Measurements from ENCODE around the gene NEU4. TPM values are rescaled to one million over a fixed set of nuclear protein-coding genes. Genes with fewer than 3 reads are reported as not detected.
A peak's percentile ranks its signal among the peaks of the same experiment; 100 is the strongest.

Gene NEU4
- total RNA-seq, 1 donor from 2014 or later: 0.88 TPM

DNA sequence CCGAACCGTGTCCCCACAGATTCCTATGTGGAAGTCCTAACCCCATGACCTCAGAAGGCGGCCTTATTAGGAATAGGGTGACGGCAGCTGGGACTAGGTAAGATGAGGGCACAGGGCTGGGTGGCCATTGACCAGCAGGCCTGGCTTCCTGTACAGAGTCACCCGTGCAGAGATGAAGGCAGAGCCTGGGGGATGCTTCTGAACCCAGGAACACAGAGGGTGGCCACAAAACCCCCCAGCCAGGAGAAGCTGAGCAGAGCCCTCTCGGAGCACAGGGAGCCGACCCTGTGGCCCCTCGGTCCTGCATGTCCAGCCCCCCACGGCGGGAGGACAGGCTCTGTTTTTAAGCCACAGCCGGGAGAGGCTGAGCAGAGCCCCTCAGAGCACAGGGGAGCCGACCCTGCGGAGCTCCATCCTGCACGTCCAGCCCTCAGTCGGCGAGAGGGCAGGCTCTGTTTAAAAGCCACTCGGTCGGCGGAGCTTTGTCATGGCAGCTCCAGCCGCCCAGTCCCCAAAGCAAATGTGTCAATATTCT, 47.0 kb downstream of the NEU4 start:
- Mint-ChIP-seq H3K4me3 (ENCODE audit: unreplicated experiment) (no peak overlapping the region), H3K36me3 (ENCODE audit: unreplicated experiment) (no peaks in the 10 kb centered on the region), H3K9me3 (ENCODE audit: unreplicated experiment) (peaks cover 2% of the 10 kb centered on the region), H3K4me1 (ENCODE audit: low read depth, unreplicated experiment) (no peaks in the 10 kb centered on the region), H3K27ac (ENCODE audit: unreplicated experiment) (peak overlapping the region; percentile 48), H3K27me3 (ENCODE audit: unreplicated experiment) (peaks cover 3% of the 10 kb centered on the region)
- TF ChIP-seq, protein P1, sequence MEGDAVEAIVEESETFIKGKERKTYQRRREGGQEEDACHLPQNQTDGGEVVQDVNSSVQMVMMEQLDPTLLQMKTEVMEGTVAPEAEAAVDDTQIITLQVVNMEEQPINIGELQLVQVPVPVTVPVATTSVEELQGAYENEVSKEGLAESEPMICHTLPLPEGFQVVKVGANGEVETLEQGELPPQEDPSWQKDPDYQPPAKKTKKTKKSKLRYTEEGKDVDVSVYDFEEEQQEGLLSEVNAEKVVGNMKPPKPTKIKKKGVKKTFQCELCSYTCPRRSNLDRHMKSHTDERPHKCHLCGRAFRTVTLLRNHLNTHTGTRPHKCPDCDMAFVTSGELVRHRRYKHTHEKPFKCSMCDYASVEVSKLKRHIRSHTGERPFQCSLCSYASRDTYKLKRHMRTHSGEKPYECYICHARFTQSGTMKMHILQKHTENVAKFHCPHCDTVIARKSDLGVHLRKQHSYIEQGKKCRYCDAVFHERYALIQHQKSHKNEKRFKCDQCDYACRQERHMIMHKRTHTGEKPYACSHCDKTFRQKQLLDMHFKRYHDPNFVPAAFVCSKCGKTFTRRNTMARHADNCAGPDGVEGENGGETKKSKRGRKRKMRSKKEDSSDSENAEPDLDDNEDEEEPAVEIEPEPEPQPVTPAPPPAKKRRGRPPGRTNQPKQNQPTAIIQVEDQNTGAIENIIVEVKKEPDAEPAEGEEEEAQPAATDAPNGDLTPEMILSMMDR (IDR thresholded peaks at IDR 0.05; ENCODE audit: partially characterized antibody, unreplicated experiment): no peak
- peak; percentile 20 for DNase-seq

DNA sequence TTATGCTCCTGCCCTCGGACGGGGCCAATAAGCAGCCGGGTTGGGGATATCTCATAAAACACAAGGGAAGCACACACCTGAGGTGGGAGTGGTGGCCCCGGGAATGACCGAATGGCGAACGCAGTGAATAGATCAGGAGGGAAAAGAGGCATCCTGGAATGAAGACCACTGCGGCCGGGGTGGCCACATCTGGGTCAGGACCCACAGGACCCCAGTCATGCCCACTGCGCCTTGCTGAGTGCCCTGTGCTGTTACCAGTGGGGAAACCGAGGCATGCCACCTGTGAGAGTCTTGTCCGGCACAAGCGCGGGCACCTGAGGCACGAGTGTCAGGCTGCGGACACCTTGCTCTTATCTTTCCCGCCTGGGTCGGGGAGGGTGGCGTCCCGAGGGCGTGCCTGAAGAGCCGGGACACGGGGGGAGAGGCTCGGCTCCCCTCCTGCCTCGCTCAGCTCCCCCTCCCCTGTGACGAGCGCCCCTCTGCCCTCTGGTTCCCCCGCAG, 48.1 kb downstream of the NEU4 start:
- Mint-ChIP-seq H3K4me3 (ENCODE audit: unreplicated experiment) (no peak overlapping the region), H3K9me3 (ENCODE audit: unreplicated experiment) (peaks cover 4% of the 10 kb centered on the region), H3K27me3 (ENCODE audit: unreplicated experiment) (peaks cover 3% of the 10 kb centered on the region), H3K27ac (ENCODE audit: unreplicated experiment) (no peak overlapping the region), H3K4me1 (ENCODE audit: low read depth, unreplicated experiment) (no peaks in the 10 kb centered on the region), H3K36me3 (ENCODE audit: unreplicated experiment) (no peaks in the 10 kb centered on the region)
- no peak for DNase-seq
- TF ChIP-seq, protein P1 (IDR thresholded peaks at IDR 0.05; ENCODE audit: partially characterized antibody, unreplicated experiment): no peak

DNA sequence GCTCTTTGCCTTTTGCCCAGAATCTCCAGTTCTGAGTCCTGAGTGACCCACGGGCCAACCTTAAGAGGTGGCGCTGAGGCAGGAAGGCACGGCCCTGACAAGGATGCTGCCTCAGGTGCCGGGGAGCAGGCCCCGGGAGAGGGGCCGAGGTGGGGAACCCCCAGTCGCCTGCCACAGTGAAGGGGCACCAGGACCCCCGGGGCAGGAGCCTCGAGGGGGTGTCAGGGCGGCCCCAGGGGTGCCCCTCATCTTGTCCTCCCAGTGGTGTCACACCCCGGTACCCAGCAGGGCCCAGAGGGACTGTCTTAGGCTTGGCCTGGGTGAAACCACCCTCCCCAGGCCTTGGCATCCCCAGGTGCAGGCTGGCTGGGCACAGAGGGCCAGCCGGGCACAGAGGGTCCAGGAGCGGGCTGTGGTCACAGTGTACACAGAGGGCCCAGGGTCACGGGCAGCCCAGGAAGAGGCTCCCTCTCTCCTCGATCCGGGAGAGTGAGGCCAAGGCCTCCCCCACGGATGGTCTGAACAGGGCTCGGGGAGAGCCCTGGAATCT, 48.7 kb downstream of the NEU4 start:
- DNase-seq: peak; percentile 13
- Mint-ChIP-seq H3K36me3 (ENCODE audit: unreplicated experiment) (no peaks in the 10 kb centered on the region), H3K4me1 (ENCODE audit: low read depth, unreplicated experiment) (no peaks in the 10 kb centered on the region), H3K9me3 (ENCODE audit: unreplicated experiment) (peaks cover 4% of the 10 kb centered on the region), H3K27ac (ENCODE audit: unreplicated experiment) (no peak overlapping the region), H3K4me3 (ENCODE audit: unreplicated experiment) (no peak overlapping the region), H3K27me3 (ENCODE audit: unreplicated experiment) (peaks cover 4% of the 10 kb centered on the region)
- TF ChIP-seq, protein P1 (IDR thresholded peaks at IDR 0.05; ENCODE audit: partially characterized antibody, unreplicated experiment): no peak

DNA sequence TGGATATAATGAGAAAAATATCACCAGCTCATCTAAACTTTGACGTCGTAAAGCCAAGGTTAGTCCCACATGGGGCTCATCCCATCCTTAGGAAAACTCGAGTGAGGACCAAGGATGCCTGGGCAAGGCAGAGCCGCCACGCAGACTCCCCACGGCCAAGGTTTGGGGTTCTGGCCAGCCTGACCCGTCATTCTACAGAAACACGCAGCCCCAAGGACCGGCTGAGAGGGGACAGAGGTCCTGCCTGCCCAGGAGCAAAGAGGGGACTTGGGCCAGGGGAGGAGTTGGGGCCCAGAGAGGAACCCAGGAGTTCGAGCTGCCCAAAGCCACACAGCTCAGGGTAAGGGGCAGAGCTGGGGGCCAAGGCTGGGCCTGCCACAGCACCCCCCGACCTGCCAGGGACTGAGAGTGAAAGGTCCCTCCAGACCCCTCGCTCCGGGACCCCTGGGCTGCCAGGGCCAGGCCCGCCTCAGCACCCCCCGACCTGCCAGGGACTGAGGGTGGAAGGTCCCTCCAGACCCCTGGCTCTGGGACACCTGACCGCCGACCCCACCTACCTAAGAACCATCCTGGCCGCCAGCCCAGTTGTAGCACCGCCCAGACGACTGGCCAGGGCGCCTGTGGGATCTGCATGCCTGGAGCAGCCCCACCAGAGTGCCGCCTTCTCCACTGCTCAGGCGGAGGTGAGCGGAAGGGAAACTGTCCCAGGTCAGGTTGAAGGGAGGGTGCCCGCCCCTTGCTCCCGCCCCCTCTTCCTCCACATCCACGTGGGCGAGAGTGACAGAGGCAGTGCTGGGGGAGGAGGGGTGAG, 49.4 kb downstream of the NEU4 start, which contains the start of gene PDCD1:
TSS of gene PDCD1 (minus strand) at position 689 of the 811 bp plus-strand sequence. CDS start at position 633, 56 bp downstream.
- Mint-ChIP-seq H3K27ac (ENCODE audit: unreplicated experiment) (no peak within 1 kb of the TSS), H3K27me3 (ENCODE audit: unreplicated experiment) (peaks cover 1% of the 10 kb centered on the region), H3K36me3 (ENCODE audit: unreplicated experiment) (no peaks in the 10 kb centered on the region), H3K9me3 (ENCODE audit: unreplicated experiment) (peaks cover 4% of the 10 kb centered on the region), H3K4me1 (ENCODE audit: low read depth, unreplicated experiment) (peaks cover 3% of the 10 kb centered on the region), H3K4me3 (ENCODE audit: unreplicated experiment) (no peak within 1 kb of the TSS)
- DNase-seq: peak; percentile 29
- TF ChIP-seq, protein P1 (IDR thresholded peaks at IDR 0.05; ENCODE audit: partially characterized antibody, unreplicated experiment): no peak

Measured in glutamatergic neuron (in vitro differentiated cells).